ENCODE measurements around the gene HSF2. TPM values are rescaled to one million over a fixed set of nuclear protein-coding genes. Genes with fewer than 3 reads are reported as not detected.

HSF2 gene
- total RNA-seq, 4 donors from 2014 or later: 6.0 to 20.5 (median 9.9) TPM

GRCh38 chr6:122471107-122472021 lies 71.9 kb downstream of the HSF2 start, which contains the start of gene SERINC1:
TSS of gene SERINC1 (minus strand) at chr6:122471807. CDS start at chr6:122471737, 70 bp downstream.
- H3K27ac ChIP-seq: peak within 1 kb of the TSS; percentile 88 to 95 (median 92)
- intact Hi-C loops (cut with DNase I; ENCODE audit: low total_unique reads): loop anchor here (5.0 kb wide), 1 partner anchor 64 kb away; no protein-coding TSS in a partner anchor
- no peaks in the 10 kb centered on the region for H3K36me3 ChIP-seq
- WGBS, 2 donors (ENCODE audit: low coverage in 1 of 2): 0% methylated on average over 4 to 49 of the region's 49 CpGs
- H3K4me1 ChIP-seq: peaks cover 0 to 48% (median 18%) of the 10 kb centered on the region in 4 donors
- no peaks in the 10 kb centered on the region for H3K9me3 ChIP-seq
- peak within 1 kb of the TSS; percentile 67 to 87 (median 77) for H3K4me3 ChIP-seq
- no peaks in the 10 kb centered on the region for H3K27me3 ChIP-seq
- in situ Hi-C loops (cut with MboI; ENCODE audit: low pct_ligation_motif_present in 1 of 4, low pct_unique_long_range_greater_than_20kb in 1 of 4, low sequenced_read_pairs in 3 of 4): loop anchor here in 1 of 4 donors (10.0 kb wide), 1 partner anchor 77 kb away; the partner anchor contains the start of gene HSF2
- TF ChIP-seq CTCF (IDR thresholded peaks at IDR 0.05) (no peak), POLR2AphosphoS5 (IDR thresholded peaks at IDR 0.05) (peak; percentile 92 to 97 (median 95)), EP300 (IDR thresholded peaks at IDR 0.05; ENCODE audit: low read depth) (peak; percentile 19), POLR2A (IDR thresholded peaks at IDR 0.05) (peak; percentile 95)
- DNase-seq: peak; percentile 95

GRCh38 chr6:122472022-122472340 lies 72.5 kb downstream of the HSF2 start:
- intact Hi-C loops (cut with DNase I; ENCODE audit: low total_unique reads): loop anchor here (5.0 kb wide), 1 partner anchor 65 kb away; no protein-coding TSS in a partner anchor
- WGBS, 2 donors (ENCODE audit: low coverage in 1 of 2): 0 to 5% methylated on average over 6 to 8 of the region's 8 CpGs

GRCh38 chr6:122476131-122476530 lies 76.7 kb downstream of the HSF2 start:
- no peak for DNase-seq
- H3K36me3 ChIP-seq: no peaks in the 10 kb centered on the region
- H3K4me1 ChIP-seq: peaks cover 0 to 7% (median 3%) of the 10 kb centered on the region in 4 donors
- TF ChIP-seq CTCF (IDR thresholded peaks at IDR 0.05) (peak; percentile 17 to 33 (median 26)), POLR2AphosphoS5 (IDR thresholded peaks at IDR 0.05) (no peak)
- no peak overlapping the region for H3K4me3 ChIP-seq
- intact Hi-C loops (cut with DNase I; ENCODE audit: low total_unique reads): no loop called here
- no peaks in the 10 kb centered on the region for H3K27me3 ChIP-seq
- no peaks in the 10 kb centered on the region for H3K9me3 ChIP-seq
- in situ Hi-C loops (cut with MboI; ENCODE audit: low pct_ligation_motif_present in 1 of 4, low pct_unique_long_range_greater_than_20kb in 1 of 4, low sequenced_read_pairs in 3 of 4): loop anchor here in 1 of 4 donors (10.0 to 25.0 kb wide), 2 partner anchors 81 to 361 kb away; partner anchors contain the start of gene HSF2
- H3K27ac ChIP-seq: no peak overlapping the region

More at GRCh38 chr6:122472022-122472340, 72.5 kb downstream of the HSF2 start:
- no peaks in the 10 kb centered on the region for H3K9me3 ChIP-seq
- TF ChIP-seq POLR2AphosphoS5 (IDR thresholded peaks at IDR 0.05) (no peak), EP300 (IDR thresholded peaks at IDR 0.05; ENCODE audit: low read depth) (no peak), POLR2A (IDR thresholded peaks at IDR 0.05) (no peak), CTCF (IDR thresholded peaks at IDR 0.05) (no peak)
- H3K36me3 ChIP-seq: no peaks in the 10 kb centered on the region
- H3K4me3 ChIP-seq: peak overlapping the region; percentile 45 to 87 (median 73)
- H3K27ac ChIP-seq: peak overlapping the region; percentile 88 to 95 (median 92)
- no peaks in the 10 kb centered on the region for H3K27me3 ChIP-seq
- peaks cover 0 to 43% (median 18%) of the 10 kb centered on the region in 4 donors for H3K4me1 ChIP-seq
- no peak for DNase-seq
- in situ Hi-C loops (cut with MboI; ENCODE audit: low pct_ligation_motif_present in 1 of 4, low pct_unique_long_range_greater_than_20kb in 1 of 4, low sequenced_read_pairs in 3 of 4): loop anchor here in 1 of 4 donors (10.0 kb wide), 1 partner anchor 77 kb away; the partner anchor contains the start of gene HSF2

- WGBS, 2 donors (ENCODE audit: low coverage in 1 of 2): 66 to 100% methylated on average over 1 to 7 of the region's 7 CpGs
- Histone ChIP-seq H3K27me3 (no peaks in the 10 kb centered on the region), H3K4me1 (no peaks in the 10 kb centered on the region), H3K36me3 (no peaks in the 10 kb centered on the region), H3K9me3 (no peaks in the 10 kb centered on the region), H3K27ac (no peak overlapping the region), H3K4me3 (no peak overlapping the region)
- TF ChIP-seq POLR2A (IDR thresholded peaks at IDR 0.05) (no peak), EP300 (IDR thresholded peaks at IDR 0.05; ENCODE audit: low read depth) (no peak), CTCF (IDR thresholded peaks at IDR 0.05) (no peak), POLR2AphosphoS5 (IDR thresholded peaks at IDR 0.05) (no peak)
- no peak for DNase-seq
- intact Hi-C loops (cut with DNase I; ENCODE audit: low total_unique reads) (no loop called here), in situ Hi-C loops (cut with MboI; ENCODE audit: low pct_ligation_motif_present in 1 of 4, low pct_unique_long_range_greater_than_20kb in 1 of 4, low sequenced_read_pairs in 3 of 4) (loop anchor here in 1 of 4 donors (25.0 kb wide), 1 partner anchor 355 kb away; no protein-coding TSS in a partner anchor)
Measured at GRCh38 chr6:122482750-122483080, 83.3 kb downstream of the HSF2 start.

Data from transverse colon (tissue), 4 donors.